Activated T-helper 1 cell treated with anti-CD3 and anti-CD28 coated beads, Interleukin-2, amount 50 U/mL, for 16 hours (primary cell): ENCODE results near the gene CLCN5.

Experiments used
- DNase-seq, 2 donors: peaks; one replicate each; pipeline ENCODE4 v3.0.0-alpha.2; 2020; ENCODE audit warnings: low read depth in 1 of 2, low spot score in 1 of 2

The CLCN5 gene

DNA sequence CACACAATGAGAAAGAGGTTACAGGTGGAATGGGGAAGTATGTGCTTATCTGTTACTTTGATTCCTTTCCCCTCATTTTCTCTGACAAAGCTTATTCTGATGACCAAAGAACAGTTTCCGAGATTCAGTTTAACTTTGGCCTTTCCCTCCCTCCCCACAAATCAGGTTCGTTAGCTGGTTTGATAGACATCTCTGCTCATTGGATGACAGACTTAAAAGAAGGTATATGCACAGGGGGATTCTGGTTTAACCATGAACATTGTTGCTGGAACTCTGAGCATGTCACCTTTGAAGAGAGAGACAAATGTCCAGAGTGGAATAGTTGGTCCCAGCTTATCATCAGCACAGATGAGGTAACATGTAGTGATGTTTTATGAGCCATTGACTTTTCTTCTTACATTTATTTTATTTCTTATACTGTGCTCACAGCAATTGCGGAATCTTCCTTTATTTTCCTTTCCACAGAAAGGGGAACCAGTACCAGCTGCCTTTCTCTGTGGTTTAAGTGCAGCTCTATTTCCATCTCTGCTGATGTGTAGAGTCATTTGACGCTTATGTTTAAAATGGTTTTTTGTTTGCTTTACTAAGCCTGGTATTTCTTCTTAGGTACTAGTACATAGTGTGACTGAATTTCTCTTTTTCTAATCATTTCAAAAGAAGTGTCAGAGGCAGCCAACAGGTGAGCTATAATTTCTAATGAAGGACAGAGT lies 153.4 kb downstream of the CLCN5 start:
- DNase-seq = no peak

DNA sequence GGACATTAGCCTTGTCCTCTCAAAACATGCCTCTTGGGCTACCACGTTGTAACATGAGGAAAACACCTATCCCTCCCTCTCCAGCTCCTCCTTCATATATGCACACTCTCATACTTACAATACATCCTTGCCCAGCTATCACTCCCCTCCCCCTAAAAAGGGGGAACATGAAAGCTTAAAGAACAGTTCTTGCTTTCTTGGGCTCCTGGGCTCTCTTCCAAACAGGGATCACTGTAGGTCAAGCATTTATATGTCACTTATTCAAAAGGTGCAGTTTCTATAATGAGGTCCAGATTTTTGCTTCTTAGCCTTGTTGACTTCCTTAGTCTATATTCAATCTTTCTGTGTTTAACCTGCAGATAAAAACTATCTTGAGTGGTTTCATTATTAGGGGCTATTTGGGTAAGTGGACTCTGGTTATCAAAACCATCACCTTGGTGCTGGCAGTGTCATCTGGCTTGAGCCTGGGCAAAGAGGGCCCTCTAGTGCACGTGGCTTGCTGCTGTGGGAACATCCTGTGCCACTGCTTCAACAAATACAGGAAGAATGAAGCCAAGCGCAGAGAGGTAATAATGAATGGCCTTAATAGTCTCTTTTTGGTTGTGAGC lies 159.0 kb downstream of the CLCN5 start:
- DNase-seq = no peak

- no peak for DNase-seq
Measured at GRCh38 chrX:50082741-50083140, 160.3 kb downstream of the CLCN5 start.

DNA sequence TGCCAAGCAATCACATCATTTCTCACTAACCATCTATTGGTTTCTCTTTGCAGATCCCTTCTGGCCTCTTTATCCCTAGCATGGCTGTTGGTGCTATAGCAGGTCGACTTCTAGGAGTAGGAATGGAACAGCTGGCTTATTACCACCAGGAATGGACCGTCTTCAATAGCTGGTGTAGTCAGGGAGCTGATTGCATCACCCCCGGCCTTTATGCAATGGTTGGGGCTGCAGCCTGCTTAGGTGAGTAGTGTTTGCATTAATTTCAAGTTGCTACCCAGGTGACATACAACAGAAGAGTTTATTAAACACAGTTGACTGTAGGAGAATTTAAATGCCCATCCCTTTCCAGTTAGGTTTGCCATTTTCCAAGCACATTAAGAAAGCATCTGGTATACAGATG lies 166.2 kb downstream of the CLCN5 start:
- DNase-seq = no peak

GRCh38 chrX:50093625-50094024 lies 171.2 kb downstream of the CLCN5 start:
- DNase-seq = no peak

GRCh38 chrX:50097071-50097470 lies 174.7 kb downstream of the CLCN5 start:
- no peak for DNase-seq

DNA sequence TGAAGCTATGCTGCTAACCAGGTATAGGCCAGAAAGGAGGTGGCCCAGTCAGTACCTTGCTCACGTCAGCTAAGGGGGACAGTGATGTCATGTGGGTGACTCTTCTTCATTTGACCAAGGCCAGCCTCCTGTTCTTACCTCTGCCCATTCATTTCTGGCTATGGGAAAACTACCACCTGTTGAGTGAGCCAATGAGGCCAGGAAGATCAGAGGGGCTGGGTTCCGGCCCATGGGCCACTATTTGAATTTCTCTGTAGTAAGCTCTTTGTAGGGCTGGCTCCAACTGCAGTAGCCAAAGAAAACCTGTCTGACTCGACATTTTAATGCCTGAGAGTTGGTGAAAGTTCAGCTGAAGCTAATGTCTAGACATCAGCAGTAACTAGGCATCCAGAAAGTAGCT lies 175.8 kb downstream of the CLCN5 start:
- no peak for DNase-seq

GRCh38 chrX:50098749-50099148 lies 176.4 kb downstream of the CLCN5 start:
- DNase-seq = no peak

DNA sequence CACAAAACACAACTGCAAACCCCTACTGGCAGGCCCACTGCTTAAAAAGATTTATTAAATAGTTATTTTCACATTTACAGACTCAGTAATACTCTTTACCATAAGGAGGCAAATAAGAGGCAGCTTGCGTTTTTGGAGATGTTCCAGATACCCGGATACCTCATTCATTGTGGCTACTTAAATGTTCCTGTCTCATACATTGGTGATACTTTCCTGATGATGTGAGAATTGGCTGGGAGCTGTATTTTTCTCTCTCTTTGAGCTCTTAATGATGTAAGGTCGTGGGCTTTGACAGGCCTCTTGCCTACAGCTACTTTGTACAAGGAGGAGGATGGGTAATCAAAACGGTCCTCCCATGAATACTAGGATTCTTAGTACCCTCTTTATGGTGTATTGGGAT lies 176.9 kb downstream of the CLCN5 start:
- no peak for DNase-seq

DNA sequence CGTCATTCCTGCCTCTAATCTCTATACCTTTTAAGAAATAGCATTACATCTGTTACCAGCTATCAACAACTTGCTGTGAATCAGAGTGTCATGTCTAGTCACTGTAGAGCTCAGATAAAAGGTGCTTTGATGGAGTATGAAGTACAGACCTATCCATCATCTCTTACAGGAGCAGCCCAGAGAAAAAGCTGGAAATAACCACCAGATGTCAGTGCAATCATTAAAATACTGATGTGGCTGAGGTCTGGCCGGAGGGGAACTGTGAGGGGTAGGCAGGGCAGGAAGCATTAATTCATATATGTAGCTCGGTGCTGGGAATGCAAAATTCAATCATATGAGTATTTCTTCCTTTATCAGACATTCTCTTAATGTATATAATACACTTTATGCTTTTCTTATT lies 177.8 kb downstream of the CLCN5 start:
- no peak for DNase-seq

DNA sequence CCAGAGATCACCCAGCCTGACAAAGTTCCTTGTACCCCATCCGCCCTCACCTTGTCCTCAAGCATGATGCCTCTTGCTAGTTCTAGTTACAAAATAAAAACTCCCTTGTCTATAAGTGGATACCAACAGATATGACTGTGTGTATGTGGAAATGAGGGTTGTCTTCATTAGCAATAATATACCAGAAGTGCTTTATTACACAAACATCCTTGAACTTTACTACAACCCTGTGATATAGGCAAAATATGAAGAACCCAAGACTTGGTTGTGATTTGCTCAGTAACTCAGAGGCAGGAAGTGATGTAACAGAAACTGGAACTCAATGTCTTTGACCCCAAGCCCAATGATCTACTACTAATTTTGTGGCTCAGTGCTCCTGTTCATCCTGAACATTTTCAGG lies 180.8 kb downstream of the CLCN5 start:
- no peak for DNase-seq

DNA sequence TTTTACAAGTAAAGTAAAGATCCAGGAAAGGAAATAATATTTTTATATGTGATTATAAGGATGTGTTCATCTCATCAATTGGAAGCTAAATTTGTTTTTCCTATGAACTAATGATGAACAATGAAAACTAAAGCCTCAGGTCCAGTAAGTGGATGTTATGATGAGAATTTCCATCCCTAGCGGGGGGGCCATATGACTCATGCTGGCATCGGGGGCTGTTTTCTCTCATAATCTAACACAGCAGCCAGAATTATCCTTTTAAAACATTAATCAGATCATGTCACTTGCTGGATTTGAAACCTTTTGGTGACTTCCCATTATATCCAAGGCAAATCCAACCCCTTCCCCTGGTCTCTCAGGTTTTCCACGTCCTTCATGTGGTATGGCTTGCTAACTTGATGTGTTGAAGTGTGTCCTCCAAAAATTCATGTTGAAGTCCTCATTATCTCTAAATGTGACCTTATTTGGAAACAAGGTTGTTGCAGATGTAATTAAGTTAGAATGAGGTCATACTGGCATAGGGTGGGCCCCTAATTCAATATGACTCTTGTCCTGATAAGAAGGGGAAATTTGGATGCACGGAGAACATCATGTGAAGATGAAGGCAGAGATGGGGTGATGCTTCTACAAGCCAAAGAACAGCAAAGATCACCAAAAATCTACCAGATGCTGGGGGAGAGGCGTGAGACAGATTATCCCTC lies 181.6 kb downstream of the CLCN5 start:
- no peak for DNase-seq

DNA sequence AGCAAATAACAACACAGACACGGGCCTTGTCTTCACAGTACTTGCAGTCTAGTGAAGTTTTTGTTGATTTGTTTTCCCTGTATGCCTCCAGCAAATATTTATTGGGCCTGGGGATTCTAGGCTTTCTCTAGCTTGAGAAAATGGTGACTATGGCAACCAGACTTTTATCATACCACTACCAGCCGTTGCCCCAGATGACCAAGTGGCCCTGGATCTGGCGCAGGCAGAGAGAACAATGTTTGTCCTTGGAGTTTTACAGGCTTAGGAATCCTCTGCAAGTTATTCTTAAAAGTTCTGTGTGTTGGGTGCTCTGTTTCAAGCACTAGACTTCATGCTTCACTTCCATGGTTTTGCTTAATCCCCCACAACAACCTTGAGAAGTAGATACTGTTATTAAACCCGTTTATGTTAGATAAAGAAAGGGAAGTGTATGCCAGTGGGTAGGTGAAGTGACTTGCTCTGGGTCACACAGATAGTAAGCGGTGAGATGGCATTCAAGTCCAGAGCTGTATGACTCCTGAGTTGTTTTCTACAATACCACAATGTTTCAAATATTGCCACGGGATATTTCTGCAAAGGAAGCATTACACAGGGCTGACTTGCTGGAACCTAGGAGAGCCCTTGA lies 183.8 kb downstream of the CLCN5 start:
- DNase-seq = no peak

DNA sequence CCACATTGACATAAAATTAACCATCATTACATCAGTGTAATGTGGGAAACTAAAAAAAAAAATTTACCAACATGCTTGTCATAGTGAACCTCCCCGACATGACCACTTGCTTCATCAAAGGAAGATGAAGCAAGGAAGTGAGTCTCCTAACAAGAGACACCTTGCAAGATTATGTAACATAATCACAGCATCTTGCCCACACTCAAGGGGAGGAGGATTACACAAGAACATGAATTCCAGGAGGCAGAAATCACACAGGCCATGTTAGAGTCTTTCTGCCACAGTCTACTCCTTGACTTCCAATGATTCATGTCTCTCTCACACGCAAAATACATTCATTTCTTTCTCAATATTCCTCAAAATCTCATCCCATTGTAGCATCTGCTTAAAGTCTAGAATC lies 185.1 kb downstream of the CLCN5 start:
- no peak for DNase-seq

DNA sequence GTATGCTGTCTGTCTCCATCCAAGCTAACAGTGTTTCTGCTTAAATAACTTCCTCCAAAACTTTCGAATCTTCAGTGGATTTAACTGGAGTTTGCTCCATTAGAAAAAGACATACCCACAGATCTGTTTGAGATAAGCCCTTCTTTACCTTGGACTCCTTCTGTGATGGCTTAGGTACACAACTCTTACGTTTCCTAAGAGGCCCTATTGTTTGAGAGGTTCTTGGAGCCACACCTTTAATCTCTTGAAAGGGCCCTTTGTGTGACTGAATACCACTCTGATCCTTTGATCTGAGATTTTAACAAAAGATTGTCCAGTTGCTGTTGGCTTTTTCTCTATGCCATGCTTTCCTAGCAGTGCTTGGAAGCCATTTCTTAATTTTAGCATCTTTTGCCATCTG lies 185.9 kb downstream of the CLCN5 start:
- DNase-seq = no peak

- DNase-seq = no peak
Measured at GRCh38 chrX:50111742-50112141, 189.3 kb downstream of the CLCN5 start.

DNA sequence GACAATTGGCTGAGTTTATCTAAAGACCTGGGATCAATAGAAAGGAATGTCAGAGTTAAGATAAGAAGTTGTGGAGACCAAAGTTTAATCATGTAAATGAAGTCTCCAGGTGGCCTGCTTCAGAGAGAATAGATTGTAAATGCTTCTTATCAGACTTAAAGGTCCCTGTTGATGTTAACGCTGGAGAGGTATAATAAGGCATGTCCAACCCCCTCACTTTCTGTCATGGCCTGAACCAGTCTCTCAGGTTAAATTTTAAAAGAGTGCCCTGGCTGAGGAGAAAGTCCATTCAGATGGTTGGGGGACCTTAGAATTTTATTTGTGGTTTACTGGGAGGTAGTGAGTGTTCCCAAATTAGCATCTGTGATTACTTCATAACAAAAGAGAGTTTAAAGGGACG lies 191.7 kb downstream of the CLCN5 start:
- DNase-seq = no peak

- no peak for DNase-seq
Measured at GRCh38 chrX:50115973-50116372, 193.6 kb downstream of the CLCN5 start.

DNA sequence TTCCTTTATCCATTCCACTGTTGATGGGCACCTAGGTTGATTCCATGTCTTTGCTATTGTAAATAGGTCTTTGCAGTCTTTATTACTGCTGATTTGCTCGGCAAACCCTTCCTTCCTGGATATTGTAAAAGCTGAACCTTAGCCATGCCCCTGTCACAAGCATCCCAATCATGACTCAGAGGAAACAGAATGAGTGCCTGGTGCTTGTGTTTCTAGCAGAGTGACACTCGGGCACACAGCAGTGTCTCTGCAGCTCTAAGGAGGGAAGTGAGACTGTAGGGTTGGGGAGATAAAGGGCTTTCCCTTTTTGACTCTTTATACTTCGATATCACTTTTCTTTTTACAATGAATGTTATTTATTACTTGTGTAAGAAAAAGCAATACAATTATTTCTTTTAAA lies 195.1 kb downstream of the CLCN5 start:
- DNase-seq = no peak

GRCh38 chrX:50125480-50125879 lies 203.1 kb downstream of the CLCN5 start:
- DNase-seq = no peak

- no peak for DNase-seq
Measured at GRCh38 chrX:50147972-50148371, 225.6 kb downstream of the CLCN5 start.
